Endothelial cell of umbilical vein (primary cell): ENCODE results near the gene DIAPH3. TPM values are rescaled to one million over a fixed set of nuclear protein-coding genes. Genes with fewer than 3 reads are reported as not detected.

ENCODE experiments used
- BruUV-seq: library from RNA; stranded (reverse); fragments of 400-500 nt; replicated peaks from 2 replicates; lab custom pipeline; 2021; lab: Mats Ljungman, UMichigan
- CTCF ChIA-PET: fragments of 300-600, 350-600 bp; sonication (Branson Sonifier 250); formaldehyde crosslinking; loops from one replicate; lab custom pipeline; 2021; ENCODE audit warnings: antibody characterized with exemption, inconsistent platforms; lab: Charles Lee
- POLR2A ChIA-PET: fragments of 300-600, 350-600 bp; sonication (Branson Sonifier 250); formaldehyde crosslinking; loops from one replicate; lab custom pipeline; 2021; ENCODE audit warnings: antibody characterized with exemption, inconsistent platforms; lab: Charles Lee
- DNase-seq: peaks from one replicate; pipeline ENCODE4 v3.0.0-alpha.2; 2011; ENCODE audit warnings: low read depth, low spot score
- FAIRE-seq: peaks from 2 replicates; lab custom pipeline; 2011; peaks lifted over from hg19 to GRCh38; lab: Jason Lieb, UNC
- H2AFZ ChIP-seq: 2 replicates; pipeline ENCODE4 v1.6.0; 2012; ENCODE audit warnings: low read depth, low read length, control low read depth, inconsistent platforms
- H3K27ac ChIP-seq: 2 replicates; pipeline ENCODE4 v1.5.1; 2011; ENCODE audit warnings: low read depth, mild to moderate bottlenecking, control low read depth, low read length, moderate library complexity; ENCODE audit not compliant: insufficient read depth
- H3K27me3 ChIP-seq, 2 experiments: 2 replicates each; pipeline versions ENCODE4 v1.6.0 to v1.6.1; 2011; ENCODE audit warnings: low read length in 2 of 2, mixed read lengths in 1 of 2; ENCODE audit not compliant: control insufficient read depth in 2 of 2, insufficient read depth in 2 of 2
- H3K36me3 ChIP-seq, 2 experiments: 2 replicates in 1 of 2; 3 replicates in 1 of 2; pipeline ENCODE4 v1.5.1; 2011; ENCODE audit warnings: low read length in 2 of 2, mild to moderate bottlenecking in 1 of 2, moderate library complexity in 1 of 2; ENCODE audit not compliant: control insufficient read depth in 2 of 2, insufficient read depth in 2 of 2; ENCODE audit errors: extremely low read depth in 1 of 2
- H3K4me1 ChIP-seq: 3 replicates; pipeline ENCODE4 v1.5.1; 2011; ENCODE audit warnings: mild to moderate bottlenecking, low read length; ENCODE audit not compliant: control insufficient read depth, insufficient read depth; ENCODE audit errors: extremely low read depth
- H3K4me2 ChIP-seq: 2 replicates; pipeline ENCODE4 v1.6.1; 2011; ENCODE audit warnings: low read length, control low read depth, mixed read lengths; ENCODE audit not compliant: insufficient read depth
- H3K4me3 ChIP-seq, 3 experiments: fragments of 200-600 bp in 1 of 3; sonication (generic), shearing (Covaris generic) in 1 of 3; replicated peaks in 1 of 3; 2 replicates each; pipeline ENCODE4 v1.5.1; 2011 to 2016; ENCODE audit warnings: control low read depth in 3 of 3, low read length in 3 of 3, mild to moderate bottlenecking in 2 of 3, inconsistent platforms in 1 of 3, low read depth in 1 of 3, moderate library complexity in 1 of 3; ENCODE audit not compliant: insufficient read depth in 1 of 3
- H3K79me2 ChIP-seq: 2 replicates; pipeline ENCODE4 v1.6.0; 2012; ENCODE audit warnings: low read length, inconsistent platforms; ENCODE audit not compliant: control insufficient read depth, insufficient read depth
- H3K9ac ChIP-seq: replicated peaks from 2 replicates; pipeline ENCODE3; 2011; ENCODE audit warnings: low read length, control low read depth; ENCODE audit not compliant: insufficient read depth; ENCODE audit errors: extremely low read depth
- H3K9me1 ChIP-seq: replicated peaks from 3 replicates; pipeline ENCODE4 v1.6.0; 2011; ENCODE audit warnings: mild to moderate bottlenecking, low read length; ENCODE audit not compliant: control insufficient read depth, insufficient read depth; ENCODE audit errors: extremely low read depth
- H3K9me3 ChIP-seq: replicated peaks from 2 replicates; pipeline ENCODE4 v1.5.1; 2012; ENCODE audit warnings: low read length, inconsistent platforms; ENCODE audit not compliant: control insufficient read depth, insufficient read depth
- H4K20me1 ChIP-seq: replicated peaks from 2 replicates; pipeline ENCODE3; 2011; ENCODE audit warnings: mild to moderate bottlenecking, low read length; ENCODE audit not compliant: control insufficient read depth, insufficient read depth; ENCODE audit errors: extremely low read depth
- EZH2 ChIP-seq: IDR thresholded peaks from 2 replicates; pipeline ENCODE4 v1.6.1; 2012; ENCODE audit warnings: borderline replicate concordance, low read depth, mild to moderate bottlenecking, moderate library complexity, low read length, inconsistent platforms; ENCODE audit not compliant: severe bottlenecking
- FOS ChIP-seq: IDR thresholded peaks from 2 replicates; pipeline ENCODE4 v1.6.1; 2011; ENCODE audit warnings: mild to moderate bottlenecking, low read length, moderate library complexity, borderline replicate concordance; ENCODE audit not compliant: insufficient read depth
- GATA2 ChIP-seq: IDR thresholded peaks from 2 replicates; pipeline ENCODE4 v1.7.0; 2011; ENCODE audit warnings: low read depth, mild to moderate bottlenecking, moderate library complexity, mixed read lengths, low read length; ENCODE audit not compliant: insufficient read length, insufficient read depth
- JUN ChIP-seq: IDR thresholded peaks from 2 replicates; pipeline ENCODE4 v1.6.1; 2011; ENCODE audit warnings: borderline replicate concordance, low read depth; ENCODE audit not compliant: insufficient read length, insufficient read depth
- MYC ChIP-seq: IDR thresholded peaks from one replicate; pipeline ENCODE4 v1.6.1; 2011; ENCODE audit warnings: mild to moderate bottlenecking, low read depth, low read length
- POLR2A ChIP-seq: IDR thresholded peaks from 2 replicates; pipeline ENCODE4 v1.6.1; 2012; ENCODE audit warnings: low read depth, mild to moderate bottlenecking, control low read depth, low read length
- POLR2AphosphoS5 ChIP-seq: IDR thresholded peaks from 2 replicates; pipeline ENCODE4 v1.6.1; 2012; ENCODE audit warnings: low read depth, mild to moderate bottlenecking, control low read depth, low read length, moderate library complexity; ENCODE audit not compliant: insufficient read depth
- dilution Hi-C: fragments of 300-500 bp; cut with MboI; formaldehyde crosslinking; loops from one replicate; pipeline ENCODE4 v1.15.0; 2019; ENCODE audit warnings: low sequenced_read_pairs; ENCODE audit not compliant: extremely low pct_ligation_motif_present
- intact Hi-C: fragments of 100-400 bp; cut with micrococcal nuclease; formaldehyde crosslinking; loops from one replicate; pipeline ENCODE4 v1.10.0; 2022
- polyA plus RNA-seq, 4 experiments: library from polyadenylated mRNA; depleted of rRNA in 3 of 4; stranded (reverse) in 3 of 4; unstranded in 1 of 4; fragments of >200 nt; gene quantifications; 2 replicates each; pipeline versions ENCODE4 v1.2.1 to v1.2.3, GENCODE V29; 2011 to 2012; ENCODE audit warnings: missing spikeins in 1 of 4
- total RNA-seq: library from RNA; stranded (reverse); gene quantifications from 2 replicates; pipeline ENCODE4 v1.2.3, GENCODE V29; 2021
- TF ChIP-seq, protein P1 (sequence below): IDR thresholded peaks from 2 replicates; pipeline ENCODE4 v1.6.1; 2011; ENCODE audit not compliant: insufficient read depth, insufficient read length
- TF ChIP-seq, protein P2 (sequence below), 2 donors: IDR thresholded peaks; 1 replicate in 1 of 2; 2 replicates in 1 of 2; pipeline ENCODE4 v1.5.1; 2011; ENCODE audit warnings: low read length in 2 of 2, mild to moderate bottlenecking in 2 of 2, moderate library complexity in 2 of 2, control low read depth in 1 of 2, inconsistent platforms in 1 of 2, low read depth in 1 of 2; ENCODE audit not compliant: insufficient read depth in 1 of 2; ENCODE audit errors: extremely low read depth in 1 of 2

DIAPH3 gene
- total and polyA plus RNA-seq, 2 donors (not counting 3 experiments of a cell fraction or from before 2014, with no cell fraction given): 9.9 to 44.0 TPM

DNA sequence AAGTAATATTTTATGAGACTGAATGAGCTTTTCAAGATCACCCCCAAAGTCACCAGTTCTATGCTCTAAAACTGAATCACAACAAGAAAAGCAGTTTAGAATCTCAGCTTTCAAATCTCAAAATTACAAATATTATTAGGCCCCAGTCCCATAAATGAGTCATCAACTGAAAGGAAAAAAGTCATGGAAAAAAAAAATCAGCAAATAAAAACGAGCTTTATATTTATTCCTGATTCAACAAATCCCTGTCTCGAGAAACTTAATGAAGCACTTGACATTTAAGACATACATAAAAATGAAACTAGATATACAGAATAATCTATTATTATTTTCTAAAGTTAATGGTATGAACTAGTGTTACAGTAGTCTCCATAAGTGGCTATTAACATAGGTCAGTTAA lies 203.0 kb downstream of the DIAPH3 start:
- H3K9me1 ChIP-seq: no peaks in the 10 kb centered on the region
- H3K36me3 ChIP-seq: no peaks in the 10 kb centered on the region
- DNase-seq (peak; percentile 53), FAIRE-seq (no peak)
- no peak overlapping the region for H3K4me3 ChIP-seq
- dilution Hi-C loops: no loop called here
- no peaks in the 10 kb centered on the region for H3K4me1 ChIP-seq
- H4K20me1 ChIP-seq: no peaks in the 10 kb centered on the region
- TF ChIP-seq JUN (peak; percentile 33), FOS (peak; percentile 53), GATA2 (no peak), POLR2AphosphoS5 (no peak), POLR2A (no peak)
- TF ChIP-seq, protein P1, sequence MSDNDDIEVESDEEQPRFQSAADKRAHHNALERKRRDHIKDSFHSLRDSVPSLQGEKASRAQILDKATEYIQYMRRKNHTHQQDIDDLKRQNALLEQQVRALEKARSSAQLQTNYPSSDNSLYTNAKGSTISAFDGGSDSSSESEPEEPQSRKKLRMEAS: no peak
- no TSS peak for BruUV-seq
- no peak overlapping the region for H3K4me2 ChIP-seq
- H3K9ac ChIP-seq: no peak overlapping the region
- intact Hi-C loops: no loop called here
- no peak overlapping the region for H2AFZ ChIP-seq
- no peaks in the 10 kb centered on the region for H3K27me3 ChIP-seq
- H3K27ac ChIP-seq: no peak overlapping the region
- ChIA-PET CTCF (interaction anchor here (0.8 to 2.0 kb wide), 5 partner anchors 10 to 183 kb away, joined by 3 to 7 read pairs (median 4); no protein-coding TSS in a partner anchor), POLR2A (no interaction called here)
- H3K79me2 ChIP-seq: no peaks in the 10 kb centered on the region
- H3K9me3 ChIP-seq: no peaks in the 10 kb centered on the region

DNA sequence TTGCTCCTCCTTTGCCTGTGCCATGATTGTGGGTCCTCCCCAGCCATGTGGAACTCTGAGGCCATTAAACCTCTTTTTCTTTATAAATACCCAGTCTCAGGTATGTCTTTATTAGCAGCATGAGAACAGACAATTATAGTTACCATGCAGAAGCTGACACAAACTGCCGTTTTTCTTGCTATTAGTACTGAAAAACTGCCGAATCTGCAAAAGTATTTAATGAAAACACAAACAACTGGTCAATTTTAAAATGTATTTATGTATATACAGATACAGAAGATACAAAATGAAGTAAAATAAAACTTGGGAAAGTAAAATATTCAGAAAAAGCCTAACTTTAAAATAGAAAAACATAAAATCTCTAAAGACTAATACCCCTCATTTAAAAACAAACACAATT lies 206.3 kb downstream of the DIAPH3 start:
- TF ChIP-seq JUN (no peak), FOS (no peak), EZH2 (no peak), POLR2AphosphoS5 (no peak), MYC (no peak), GATA2 (no peak), POLR2A (no peak)
- TF ChIP-seq, protein P1: no peak
- TF ChIP-seq, protein P2, sequence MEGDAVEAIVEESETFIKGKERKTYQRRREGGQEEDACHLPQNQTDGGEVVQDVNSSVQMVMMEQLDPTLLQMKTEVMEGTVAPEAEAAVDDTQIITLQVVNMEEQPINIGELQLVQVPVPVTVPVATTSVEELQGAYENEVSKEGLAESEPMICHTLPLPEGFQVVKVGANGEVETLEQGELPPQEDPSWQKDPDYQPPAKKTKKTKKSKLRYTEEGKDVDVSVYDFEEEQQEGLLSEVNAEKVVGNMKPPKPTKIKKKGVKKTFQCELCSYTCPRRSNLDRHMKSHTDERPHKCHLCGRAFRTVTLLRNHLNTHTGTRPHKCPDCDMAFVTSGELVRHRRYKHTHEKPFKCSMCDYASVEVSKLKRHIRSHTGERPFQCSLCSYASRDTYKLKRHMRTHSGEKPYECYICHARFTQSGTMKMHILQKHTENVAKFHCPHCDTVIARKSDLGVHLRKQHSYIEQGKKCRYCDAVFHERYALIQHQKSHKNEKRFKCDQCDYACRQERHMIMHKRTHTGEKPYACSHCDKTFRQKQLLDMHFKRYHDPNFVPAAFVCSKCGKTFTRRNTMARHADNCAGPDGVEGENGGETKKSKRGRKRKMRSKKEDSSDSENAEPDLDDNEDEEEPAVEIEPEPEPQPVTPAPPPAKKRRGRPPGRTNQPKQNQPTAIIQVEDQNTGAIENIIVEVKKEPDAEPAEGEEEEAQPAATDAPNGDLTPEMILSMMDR (IDR thresholded peaks at IDR 0.05; ENCODE audit: extremely low read depth in 1 of 2, insufficient read depth in 1 of 2, low read depth in 1 of 2, low read length in 2 of 2): no peak
- no peaks in the 10 kb centered on the region for H4K20me1 ChIP-seq
- H3K9me3 ChIP-seq: no peaks in the 10 kb centered on the region
- no peak overlapping the region for H2AFZ ChIP-seq
- dilution Hi-C loops: no loop called here
- no peak overlapping the region for H3K4me2 ChIP-seq
- no peaks in the 10 kb centered on the region for H3K9me1 ChIP-seq
- DNase-seq (no peak), FAIRE-seq (no peak)
- no peak overlapping the region for H3K27ac ChIP-seq
- CTCF ChIA-PET: no interaction called here
- BruUV-seq: no TSS peak
- H3K9ac ChIP-seq: no peak overlapping the region
- intact Hi-C loops: no loop called here
- H3K27me3 ChIP-seq: no peaks in the 10 kb centered on the region
- no peaks in the 10 kb centered on the region for H3K36me3 ChIP-seq
- POLR2A ChIA-PET: no interaction called here
- H3K4me3 ChIP-seq: no peak overlapping the region
- H3K79me2 ChIP-seq: no peaks in the 10 kb centered on the region
- no peaks in the 10 kb centered on the region for H3K4me1 ChIP-seq
